OCI-LY1 (cell line): Measurements from ENCODE around the gene PRR36.
"Not testable (repeated sequence)": the region's sequence is repeated elsewhere in the genome, so short reads cannot be mapped to it uniquely, and the experiment has no call there.

Experiments used
- H2AFZ ChIP-seq: fragments of 200-600 bp; sonication (generic), shearing (Covaris generic); 2 replicates; pipeline ENCODE4 v1.6.0; 2014; ENCODE audit warnings: antibody characterized with exemption, mild to moderate bottlenecking, low read length
- H3F3A ChIP-seq: fragments of 200-600 bp; sonication (generic), shearing (Covaris generic); 2 replicates; pipeline ENCODE4 v1.6.0; 2014; ENCODE audit warnings: mild to moderate bottlenecking, antibody characterized with exemption, low read length, moderate library complexity; ENCODE audit not compliant: insufficient read depth
- H3K27ac ChIP-seq: fragments of 200-600 bp; sonication (generic); 2 replicates; pipeline ENCODE4 v1.5.1; 2014; ENCODE audit warnings: low read length, mixed run types, mild to moderate bottlenecking, low read depth; ENCODE audit not compliant: poor library complexity, severe bottlenecking
- H3K27me3 ChIP-seq: fragments of 200-600 bp; sonication (generic); 2 replicates; pipeline ENCODE4 v1.6.0; 2014; ENCODE audit warnings: antibody characterized with exemption, mild to moderate bottlenecking, low read length, moderate library complexity; ENCODE audit not compliant: insufficient read depth
- H3K36me3 ChIP-seq: fragments of 200-600 bp; sonication (generic); 2 replicates; pipeline ENCODE4 v1.6.1; 2014; ENCODE audit warnings: mild to moderate bottlenecking, antibody characterized with exemption, low read length, moderate library complexity, mixed read lengths; ENCODE audit not compliant: insufficient read depth
- H3K4me1 ChIP-seq: fragments of 200-600 bp; sonication (generic); 2 replicates; pipeline ENCODE4 v1.5.1; 2014; ENCODE audit warnings: mild to moderate bottlenecking, low read length, moderate library complexity; ENCODE audit not compliant: insufficient read depth, severe bottlenecking
- H3K4me2 ChIP-seq: fragments of 200-600 bp; sonication (generic), shearing (Covaris generic); 2 replicates; pipeline ENCODE4 v1.6.1; 2014; ENCODE audit warnings: low read length
- H3K4me3 ChIP-seq: fragments of 200-600 bp; sonication (generic); 2 replicates; pipeline ENCODE4 v1.5.1; 2014; ENCODE audit warnings: low read length, low read depth, mild to moderate bottlenecking, mixed read lengths; ENCODE audit not compliant: poor library complexity, severe bottlenecking
- H3K79me2 ChIP-seq: fragments of 200-600 bp; shearing (Covaris generic); 2 replicates; pipeline ENCODE4 v1.6.1; 2016; ENCODE audit warnings: mixed run types, low read length, mixed read lengths; ENCODE audit not compliant: insufficient read depth
- H3K9ac ChIP-seq: fragments of 200-600 bp; sonication (generic), shearing (Covaris generic); 2 replicates; pipeline ENCODE4 v1.6.1; 2014; ENCODE audit warnings: mild to moderate bottlenecking, low read length, mixed read lengths
- H3K9me2 ChIP-seq: fragments of 200-600 bp; sonication (generic), shearing (Covaris generic); 2 replicates; pipeline ENCODE4 v1.6.1; 2014; ENCODE audit warnings: low read depth, mild to moderate bottlenecking, low read length, mixed read lengths
- H3K9me3 ChIP-seq: fragments of 200-600 bp; shearing (Covaris generic); 2 replicates; pipeline ENCODE4 v1.6.1; 2014; ENCODE audit warnings: low read length, mixed read lengths
- H4K20me1 ChIP-seq: fragments of 200-600 bp; sonication (generic), shearing (Covaris generic); 2 replicates; pipeline ENCODE4 v1.6.0; 2016; ENCODE audit warnings: mild to moderate bottlenecking, low read length; ENCODE audit not compliant: insufficient read depth
- CTCF ChIP-seq: fragments of 200-600 bp; sonication (generic), shearing (Covaris generic); IDR thresholded peaks from 2 replicates; pipeline ENCODE4 v1.5.1; 2017; ENCODE audit warnings: mild to moderate bottlenecking, antibody characterized with exemption, low read length, moderate library complexity, mixed read lengths
- EZH2 ChIP-seq: fragments of 200-600 bp; sonication (generic), shearing (Covaris generic); IDR thresholded peaks from 2 replicates; pipeline ENCODE4 v1.8.0; 2017; ENCODE audit warnings: borderline replicate concordance, mixed run types, mild to moderate bottlenecking, antibody characterized with exemption, low read length, moderate library complexity, mixed read lengths

PRR36 gene

GRCh38 chr19:7919610-7920518, 45.7 kb upstream of the PRR36 start, which contains the start of gene SNAPC2:
SNAPC2 (plus strand) TSS chr19:7920338; CDS start chr19:7920367, 29 bp downstream.
- Histone ChIP-seq H3K9ac (peak within 1 kb of the TSS; percentile 78), H3K9me3 (no peaks in the 10 kb centered on the region), H3K27ac (no peak within 1 kb of the TSS), H3F3A (no peaks in the 10 kb centered on the region), H3K27me3 (peaks cover 4% of the 10 kb centered on the region; the same call in 1 of the 2 replicates), H3K79me2 (no peaks in the 10 kb centered on the region), H3K4me1 (peaks cover 47% of the 10 kb centered on the region), H2AFZ (peak within 1 kb of the TSS; percentile 84; the same call in 1 of the 2 replicates), H3K36me3 (peaks cover 12% of the 10 kb centered on the region; the same call in 1 of the 2 replicates), H3K4me2 (peak within 1 kb of the TSS; percentile 96), H3K4me3 (peak within 1 kb of the TSS; percentile 75), H4K20me1 (no peaks in the 10 kb centered on the region), H3K9me2 (no peaks in the 10 kb centered on the region)
- TF ChIP-seq CTCF, result no peak
- no peak for TF ChIP-seq EZH2

GRCh38 chr19:7918615-7919421, 44.6 kb upstream of the PRR36 start:
- Histone ChIP-seq H2AFZ (no peak overlapping the region), H3K4me3 (peak overlapping the region; percentile 75), H3K27ac (no peak overlapping the region), H3K9ac (no peak overlapping the region; the same call in 1 of the 2 replicates), H3K36me3 (peaks cover 12% of the 10 kb centered on the region; the same call in 1 of the 2 replicates), H3K9me2 (no peaks in the 10 kb centered on the region), H3K27me3 (peaks cover 4% of the 10 kb centered on the region; the same call in 1 of the 2 replicates), H4K20me1 (no peaks in the 10 kb centered on the region), H3K9me3 (no peaks in the 10 kb centered on the region), H3K4me2 (peak overlapping the region; percentile 96), H3K79me2 (no peaks in the 10 kb centered on the region), H3F3A (no peaks in the 10 kb centered on the region), H3K4me1 (peaks cover 47% of the 10 kb centered on the region)
- no peak for TF ChIP-seq CTCF
- no peak for TF ChIP-seq EZH2

- H3K9me2 ChIP-seq, H3K27me3 ChIP-seq, H3K4me2 ChIP-seq, H3K4me3 ChIP-seq, H3K9ac ChIP-seq, H3K9me3 ChIP-seq, H3F3A ChIP-seq, H3K27ac ChIP-seq, H3K79me2 ChIP-seq, H4K20me1 ChIP-seq, H2AFZ ChIP-seq: not testable (repeated sequence)
- H3K4me1 ChIP-seq, result peaks cover 47% of the 10 kb centered on the region
- peaks cover 16% of the 10 kb centered on the region; the same call in 1 of the 2 replicates for H3K36me3 ChIP-seq
Observed at GRCh38 chr19:7918062-7918614, 43.9 kb upstream of the PRR36 start.
